HepG2 (cell line): ENCODE data around the gene AFF2.

ENCODE experiments used
- EZH2 ChIP-seq: conservative IDR thresholded peaks from 2 replicates; pipeline ENCODE4 v1.6.1; 2012; ENCODE audit warnings: mild to moderate bottlenecking, low read depth, low read length, moderate library complexity
- MTA1 ChIP-seq: sonication (generic); formaldehyde crosslinking; IDR thresholded peaks from 2 replicates; pipeline ENCODE4 v1.4.0; 2020; ENCODE audit warnings: missing genetic modification reagents, mild to moderate bottlenecking, borderline replicate concordance
- MTERF4 ChIP-seq: sonication (generic); formaldehyde crosslinking; IDR thresholded peaks from 2 replicates; pipeline ENCODE4 v1.8.0; 2023; ENCODE audit warnings: mild to moderate bottlenecking, missing genetic modification reagents
- POLR2A ChIP-seq, 2 experiments: IDR thresholded peaks; 2 replicates each; pipeline ENCODE4 v1.6.1; 2011; ENCODE audit warnings: low read depth in 2 of 2, low read length in 2 of 2, mild to moderate bottlenecking in 1 of 2, moderate library complexity in 1 of 2; ENCODE audit not compliant: insufficient read depth in 1 of 2
- SP1 ChIP-seq, 2 experiments: fragments of 450-650 bp in 1 of 2; sonication (generic) in 1 of 2; formaldehyde crosslinking in 1 of 2; IDR thresholded peaks; 2 replicates each; pipeline versions ENCODE4 v1.4.0 to v1.6.1; 2016 to 2020; ENCODE audit warnings: missing genetic modification reagents in 1 of 2
- YY1 ChIP-seq: IDR thresholded peaks from 2 replicates; pipeline ENCODE4 v1.6.1; 2011; ENCODE audit warnings: low read length, low read depth, moderate library complexity, mild to moderate bottlenecking; ENCODE audit not compliant: insufficient read depth, insufficient replicate concordance
- ZNF766 ChIP-seq: sonication (generic); formaldehyde crosslinking; IDR thresholded peaks from 2 replicates; pipeline ENCODE4 v1.5.0; 2020; ENCODE audit warnings: missing genetic modification reagents, borderline replicate concordance

DNA sequence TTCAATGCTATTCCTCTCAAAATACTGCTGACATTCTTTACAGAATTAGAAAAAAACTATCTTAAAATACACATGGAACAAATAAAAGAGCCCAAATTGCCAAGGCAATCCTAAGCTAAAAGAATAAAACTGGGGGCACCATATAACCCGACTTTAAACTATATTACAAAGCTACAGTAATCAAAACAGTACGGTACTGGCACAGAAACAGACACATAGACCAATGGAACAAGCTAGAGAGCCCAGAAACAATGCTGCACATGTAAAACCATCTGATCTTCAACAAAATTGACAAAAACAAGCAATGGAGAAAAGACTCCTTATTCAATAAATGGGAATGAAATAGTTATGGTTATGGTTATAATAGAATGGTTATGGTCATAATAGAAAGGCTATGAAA lies 522.1 kb downstream of the AFF2 start:
- TF ChIP-seq SP1 (IDR thresholded peaks at IDR 0.05) (no peak), SP1 (CRISPR knock-in tag; IDR thresholded peaks at IDR 0.05) (no peak), MTA1 (CRISPR knock-in tag) (no peak), MTERF4 (no peak), POLR2A (IDR thresholded peaks at IDR 0.05; ENCODE audit: insufficient read depth in 1 of 2, low read depth in 2 of 2, low read length in 2 of 2) (no peak), EZH2 (no peak), ZNF766 (no peak), YY1 (no peak)
